Neuronal stem cell (in vitro differentiated cells): ENCODE results near the gene DUSP7.

Experiments used
- DNase-seq: peaks from one replicate; pipeline ENCODE4 v3.0.0-alpha.2; 2013; ENCODE audit warnings: low spot score
- H2AFZ ChIP-seq: one replicate; pipeline ENCODE4 v1.6.1; 2013; ENCODE audit warnings: mild to moderate bottlenecking, low read length, inconsistent platforms
- H2AK5ac ChIP-seq: 2 replicates; pipeline ENCODE4 v1.6.1; 2013; ENCODE audit warnings: low read depth, mild to moderate bottlenecking, inconsistent platforms, low read length, moderate library complexity, mixed read lengths
- H2BK120ac ChIP-seq: 2 replicates; pipeline ENCODE4 v1.6.1; 2013; ENCODE audit warnings: low read depth, mild to moderate bottlenecking, inconsistent platforms, low read length, moderate library complexity, mixed read lengths
- H2BK12ac ChIP-seq: one replicate; pipeline ENCODE4 v1.6.1; 2013; ENCODE audit warnings: low read length, inconsistent platforms
- H2BK15ac ChIP-seq: 2 replicates; pipeline ENCODE4 v1.6.1; 2013; ENCODE audit warnings: mild to moderate bottlenecking, low read length, inconsistent platforms, mixed read lengths
- H2BK5ac ChIP-seq: one replicate; pipeline ENCODE4 v1.6.1; 2013; ENCODE audit warnings: inconsistent platforms, mild to moderate bottlenecking, low read length, moderate library complexity
- H3K14ac ChIP-seq: one replicate; pipeline ENCODE4 v1.6.1; 2013; ENCODE audit warnings: low read length, inconsistent platforms
- H3K18ac ChIP-seq: 2 replicates; pipeline ENCODE4 v1.6.1; 2013; ENCODE audit warnings: low read length, inconsistent platforms
- H3K23ac ChIP-seq: 2 replicates; pipeline ENCODE4 v1.6.1; 2013; ENCODE audit warnings: low read depth, mild to moderate bottlenecking, mixed read lengths, low read length, inconsistent platforms; ENCODE audit not compliant: poor library complexity
- H3K27ac ChIP-seq: replicated peaks from 3 replicates; pipeline ENCODE4 v1.5.1; 2013; ENCODE audit warnings: low read length, inconsistent platforms
- H3K27me3 ChIP-seq, 3 experiments: 2 replicates each; pipeline ENCODE4 v1.6.1; 2013; ENCODE audit warnings: low read length in 3 of 3, mild to moderate bottlenecking in 2 of 3, inconsistent platforms in 1 of 3, low read depth in 1 of 3, mixed read lengths in 1 of 3, moderate library complexity in 1 of 3; ENCODE audit not compliant: control insufficient read depth in 3 of 3, insufficient read depth in 3 of 3
- H3K36me3 ChIP-seq, 2 donors: replicated peaks in 1 of 2; 2 replicates each; pipeline ENCODE4 v1.6.1; 2013; ENCODE audit warnings: low read length in 2 of 2; ENCODE audit not compliant: control insufficient read depth in 2 of 2, insufficient read depth in 2 of 2
- H3K4ac ChIP-seq: 2 replicates; pipeline ENCODE4 v1.6.1; 2013; ENCODE audit warnings: inconsistent platforms, mild to moderate bottlenecking, low read length, moderate library complexity
- H3K4me1 ChIP-seq, 2 donors: 1 replicate in 1 of 2; 2 replicates in 1 of 2; pipeline ENCODE4 v1.6.1; 2013; ENCODE audit warnings: low read length in 2 of 2, low read depth in 1 of 2; ENCODE audit not compliant: control insufficient read depth in 2 of 2, insufficient read depth in 1 of 2
- H3K4me2 ChIP-seq: one replicate; pipeline ENCODE4 v1.6.1; 2013; ENCODE audit warnings: mild to moderate bottlenecking, low read length, inconsistent platforms; ENCODE audit not compliant: insufficient read depth, poor library complexity, severe bottlenecking
- H3K4me3 ChIP-seq, 2 donors: 2 replicates each; pipeline ENCODE4 v1.5.1; 2013; ENCODE audit warnings: low read length in 2 of 2, mild to moderate bottlenecking in 2 of 2, inconsistent platforms in 1 of 2, moderate library complexity in 1 of 2
- H3K79me1 ChIP-seq: one replicate; pipeline ENCODE4 v1.6.1; 2013; ENCODE audit warnings: low read depth, mild to moderate bottlenecking, inconsistent platforms, low read length, moderate library complexity
- H3K9ac ChIP-seq: one replicate; pipeline ENCODE4 v1.6.1; 2013; ENCODE audit warnings: mild to moderate bottlenecking, low read depth, low read length, inconsistent platforms; ENCODE audit not compliant: poor library complexity
- H3K9me3 ChIP-seq, 2 donors: replicated peaks in 1 of 2; 2 replicates each; pipeline versions ENCODE3 to v1.6.1; 2013; ENCODE audit warnings: low read length in 2 of 2, mild to moderate bottlenecking in 2 of 2, inconsistent platforms in 1 of 2, low read depth in 1 of 2, mixed read lengths in 1 of 2, moderate library complexity in 1 of 2; ENCODE audit not compliant: control insufficient read depth in 2 of 2, insufficient read depth in 1 of 2
- H4K8ac ChIP-seq: one replicate; pipeline ENCODE4 v1.6.1; 2013; ENCODE audit warnings: low read depth, mild to moderate bottlenecking, inconsistent platforms, low read length, moderate library complexity
- H4K91ac ChIP-seq: one replicate; pipeline ENCODE4 v1.6.1; 2013; ENCODE audit warnings: low read length, low read depth, mild to moderate bottlenecking, inconsistent platforms; ENCODE audit not compliant: poor library complexity
- WGBS, 2 donors: extraction: QIAGEN DNeasy Blood & Tissue Kit; methylation state at CpG; one replicate each; pipeline ENCODE4 v1.1.7; 2013; ENCODE audit warnings: missing lambda C conversion rate in 2 of 2, mixed read lengths in 1 of 2; ENCODE audit not compliant: insufficient read length in 2 of 2, insufficient replicate concordance in 1 of 2; ENCODE audit errors: extremely low coverage in 2 of 2; 5-methylcytosine and 5-hydroxymethylcytosine counted together

DUSP7 gene

GRCh38 chr3:52026041-52026440 lies 30.3 kb downstream of the DUSP7 start:
- Histone ChIP-seq H3K27me3 (peaks cover 0 to 20% (median 0%) of the 10 kb centered on the region in 3 experiments), H2BK120ac (no peak overlapping the region), H4K91ac (no peak overlapping the region), H3K9ac (no peak overlapping the region), H3K4ac (no peak overlapping the region), H2BK12ac (no peak overlapping the region), H2AFZ (no peak overlapping the region), H2AK5ac (peak overlapping the region; percentile 1), H4K8ac (no peak overlapping the region), H2BK15ac (no peak overlapping the region), H3K36me3 (no peaks in the 10 kb centered on the region), H2BK5ac (no peak overlapping the region), H3K27ac (no peak overlapping the region), H3K4me1 (peaks cover 30 to 31% of the 10 kb centered on the region in 2 donors), H3K14ac (no peak overlapping the region), H3K18ac (no peak overlapping the region), H3K9me3 (no peaks in the 10 kb centered on the region), H3K4me2 (no peak overlapping the region), H3K4me3 (no peak overlapping the region), H3K23ac (no peak overlapping the region), H3K79me1 (peaks cover 2% of the 10 kb centered on the region)
- WGBS, 2 donors, result no CpG with 5 or more reads among the region's 4 CpGs
- no peak for DNase-seq

GRCh38 chr3:52025453-52025852 lies 30.9 kb downstream of the DUSP7 start:
- Histone ChIP-seq H2AFZ (no peak overlapping the region), H3K14ac (peak overlapping the region; percentile 25), H4K91ac (no peak overlapping the region), H3K4me1 (peaks cover 30 to 31% of the 10 kb centered on the region in 2 donors), H2BK15ac (no peak overlapping the region), H2BK5ac (no peak overlapping the region), H3K9ac (no peak overlapping the region), H3K4me3 (no peak overlapping the region), H3K4me2 (no peak overlapping the region), H3K23ac (no peak overlapping the region), H2AK5ac (peak overlapping the region; percentile 1), H3K18ac (peak overlapping the region; percentile 73), H3K9me3 (no peaks in the 10 kb centered on the region), H3K27me3 (peaks cover 0 to 26% (median 0%) of the 10 kb centered on the region in 3 experiments), H3K79me1 (peaks cover 2% of the 10 kb centered on the region), H4K8ac (no peak overlapping the region), H3K27ac (no peak overlapping the region), H2BK120ac (peak overlapping the region; percentile 0), H2BK12ac (no peak overlapping the region), H3K4ac (no peak overlapping the region), H3K36me3 (no peaks in the 10 kb centered on the region)
- DNase-seq, result no peak
- WGBS, 2 donors, result no CpG with 5 or more reads among the region's 7 CpGs

DNA sequence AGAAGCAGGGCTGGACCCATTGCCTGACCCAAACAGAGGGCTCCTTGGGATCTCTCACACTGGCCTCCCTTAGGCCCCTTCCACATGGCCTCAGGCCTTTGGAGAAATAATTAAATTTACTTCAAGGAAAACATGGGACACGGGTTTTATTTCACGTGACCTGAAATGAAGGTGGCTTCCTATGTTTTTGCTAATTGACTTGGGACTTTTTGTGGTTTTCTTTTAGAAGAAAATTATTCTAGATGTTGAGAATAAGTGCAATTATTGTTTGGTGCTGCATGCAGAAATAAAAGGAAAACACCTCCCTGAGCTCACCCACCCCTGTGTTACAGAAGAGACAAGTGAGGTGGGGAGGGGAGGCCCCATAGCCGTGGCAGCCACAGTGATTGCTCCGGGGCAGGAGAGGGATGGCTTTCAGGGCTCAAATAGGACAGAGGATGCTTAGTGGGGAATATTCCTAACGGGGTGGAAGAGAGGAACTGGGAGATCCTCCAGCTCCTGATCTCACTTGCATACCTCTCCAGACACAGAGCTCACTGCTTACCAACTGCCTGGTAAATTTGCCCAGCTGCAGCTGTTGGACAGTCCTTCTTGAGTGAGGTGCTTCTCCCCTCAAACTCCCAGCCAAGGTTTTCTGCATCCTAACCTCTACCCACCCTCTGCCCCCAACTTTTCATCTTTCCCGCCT lies 31.5 kb downstream of the DUSP7 start:
- Histone ChIP-seq H3K27me3 (peaks cover 0 to 23% (median 0%) of the 10 kb centered on the region in 3 experiments), H3K4me2 (no peak overlapping the region), H3K79me1 (peaks cover 2% of the 10 kb centered on the region), H2AK5ac (no peak overlapping the region), H3K9ac (no peak overlapping the region), H2BK12ac (no peak overlapping the region), H4K91ac (no peak overlapping the region), H3K4ac (no peak overlapping the region), H4K8ac (no peak overlapping the region), H3K9me3 (no peaks in the 10 kb centered on the region), H2BK15ac (no peak overlapping the region), H3K14ac (no peak overlapping the region), H2BK5ac (no peak overlapping the region), H3K36me3 (no peaks in the 10 kb centered on the region), H3K18ac (no peak overlapping the region), H3K23ac (no peak overlapping the region), H2BK120ac (no peak overlapping the region), H2AFZ (no peak overlapping the region), H3K27ac (no peak overlapping the region), H3K4me1 (peaks cover 30 to 31% of the 10 kb centered on the region in 2 donors), H3K4me3 (no peak overlapping the region)
- no peak for DNase-seq
- WGBS, 2 donors, result no CpG with 5 or more reads among the region's 6 CpGs

GRCh38 chr3:52023860-52024764 lies 32.3 kb downstream of the DUSP7 start:
- H4K91ac ChIP-seq, result no peak overlapping the region
- peaks cover 2% of the 10 kb centered on the region for H3K79me1 ChIP-seq
- H2BK120ac ChIP-seq, result peak overlapping the region; percentile 36
- peak overlapping the region; percentile 1 for H2BK15ac ChIP-seq
- peak overlapping the region; percentile 85 for H3K18ac ChIP-seq
- H2AK5ac ChIP-seq, result no peak overlapping the region
- DNase-seq, result no peak
- H3K9me3 ChIP-seq, result no peaks in the 10 kb centered on the region
- H2AFZ ChIP-seq, result peak overlapping the region; percentile 82
- H3K4ac ChIP-seq, result no peak overlapping the region
- H2BK5ac ChIP-seq, result peak overlapping the region; percentile 47
- H2BK12ac ChIP-seq, result peak overlapping the region; percentile 14
- WGBS, 2 donors, result no CpG with 5 or more reads among the region's 8 CpGs
- H3K27me3 ChIP-seq, result peaks cover 0 to 23% (median 0%) of the 10 kb centered on the region in 3 experiments
- H3K27ac ChIP-seq, result no peak overlapping the region
- H3K9ac ChIP-seq, result no peak overlapping the region
- H4K8ac ChIP-seq, result no peak overlapping the region
- no peaks in the 10 kb centered on the region for H3K36me3 ChIP-seq
- no peak overlapping the region for H3K14ac ChIP-seq
- no peak overlapping the region for H3K4me3 ChIP-seq
- H3K4me2 ChIP-seq, result no peak overlapping the region
- peaks cover 30 to 33% of the 10 kb centered on the region in 2 donors for H3K4me1 ChIP-seq
- H3K23ac ChIP-seq, result no peak overlapping the region
